Coronary artery (tissue), 2 donors: ENCODE measurements around the gene BLOC1S5.
"Not testable (repeated sequence)": the region's sequence is repeated elsewhere in the genome, so short reads cannot be mapped to it uniquely, and the experiment has no call there.

ENCODE experiments used
- DNase-seq: peaks from one replicate; pipeline ENCODE4 v3.0.0-alpha.2; 2017; ENCODE audit warnings: low spot score
- H3K27ac ChIP-seq, 2 donors: fragments of 200-600 bp; sonication (generic); one replicate each; pipeline ENCODE4 v1.5.1; 2016 to 2019
- H3K4me3 ChIP-seq: fragments of 200-600 bp; sonication (generic); 2 replicates; pipeline ENCODE4 v1.5.1; 2016; ENCODE audit warnings: mild to moderate bottlenecking, moderate library complexity
- CTCF ChIP-seq: fragments of 200-600 bp; sonication (generic); IDR thresholded peaks from one replicate; pipeline ENCODE4 v1.5.1; 2019; ENCODE audit warnings: antibody characterized with exemption

BLOC1S5 gene

GRCh38 chr6:7996538-7997111 is 67.6 kb downstream of the BLOC1S5 start:
- TF ChIP-seq CTCF: no peak
- Histone ChIP-seq H3K4me3 (no peak overlapping the region), H3K27ac (no peak overlapping the region)
- DNase-seq: no peak

GRCh38 chr6:7993952-7994351 is 70.2 kb downstream of the BLOC1S5 start:
- no peak for DNase-seq
- Histone ChIP-seq H3K27ac (no peak overlapping the region), H3K4me3 (no peak overlapping the region)
- no peak for TF ChIP-seq CTCF

- no peak for DNase-seq
- H3K4me3 ChIP-seq: no peak overlapping the region
- no peak for TF ChIP-seq CTCF
- no peak overlapping the region for H3K27ac ChIP-seq
Measured at GRCh38 chr6:7993399-7993798, 70.8 kb downstream of the BLOC1S5 start.

GRCh38 chr6:7992002-7992815 is 72.0 kb downstream of the BLOC1S5 start:
- no peak for TF ChIP-seq CTCF
- no peak overlapping the region for H3K4me3 ChIP-seq
- H3K27ac ChIP-seq: no peak overlapping the region
- DNase-seq: no peak

- no peak for DNase-seq
- H3K27ac ChIP-seq: no peak overlapping the region
- TF ChIP-seq CTCF: no peak
- no peak overlapping the region for H3K4me3 ChIP-seq
Measured at GRCh38 chr6:7991536-7991935, 72.7 kb downstream of the BLOC1S5 start.

GRCh38 chr6:7986219-7986618 is 78.0 kb downstream of the BLOC1S5 start:
- DNase-seq: no peak
- Histone ChIP-seq H3K27ac (no peak overlapping the region), H3K4me3 (no peak overlapping the region)
- TF ChIP-seq CTCF: no peak

- not testable (repeated sequence) for H3K4me3 ChIP-seq, H3K27ac ChIP-seq, DNase-seq
Measured at GRCh38 chr6:7983967-7984366, 80.2 kb downstream of the BLOC1S5 start.
